ENCODE results near the gene NT5M. TPM values are rescaled to one million over a fixed set of nuclear protein-coding genes. Genes with fewer than 3 reads are reported as not detected.
A peak's percentile ranks its signal among the peaks of the same experiment; 100 is the strongest.
"Not testable (repeated sequence)": the region's sequence is repeated elsewhere in the genome, so short reads cannot be mapped to it uniquely, and the experiment has no call there.

The NT5M gene
- polyA plus RNA-seq (ENCODE audit: low read depth in 6 of 6), result 1 to 10 TPM in 1 of 6 donors, under 1 TPM in 4, not detected in 1; 0.19 to 3.2 (median 0.61) TPM

DNA sequence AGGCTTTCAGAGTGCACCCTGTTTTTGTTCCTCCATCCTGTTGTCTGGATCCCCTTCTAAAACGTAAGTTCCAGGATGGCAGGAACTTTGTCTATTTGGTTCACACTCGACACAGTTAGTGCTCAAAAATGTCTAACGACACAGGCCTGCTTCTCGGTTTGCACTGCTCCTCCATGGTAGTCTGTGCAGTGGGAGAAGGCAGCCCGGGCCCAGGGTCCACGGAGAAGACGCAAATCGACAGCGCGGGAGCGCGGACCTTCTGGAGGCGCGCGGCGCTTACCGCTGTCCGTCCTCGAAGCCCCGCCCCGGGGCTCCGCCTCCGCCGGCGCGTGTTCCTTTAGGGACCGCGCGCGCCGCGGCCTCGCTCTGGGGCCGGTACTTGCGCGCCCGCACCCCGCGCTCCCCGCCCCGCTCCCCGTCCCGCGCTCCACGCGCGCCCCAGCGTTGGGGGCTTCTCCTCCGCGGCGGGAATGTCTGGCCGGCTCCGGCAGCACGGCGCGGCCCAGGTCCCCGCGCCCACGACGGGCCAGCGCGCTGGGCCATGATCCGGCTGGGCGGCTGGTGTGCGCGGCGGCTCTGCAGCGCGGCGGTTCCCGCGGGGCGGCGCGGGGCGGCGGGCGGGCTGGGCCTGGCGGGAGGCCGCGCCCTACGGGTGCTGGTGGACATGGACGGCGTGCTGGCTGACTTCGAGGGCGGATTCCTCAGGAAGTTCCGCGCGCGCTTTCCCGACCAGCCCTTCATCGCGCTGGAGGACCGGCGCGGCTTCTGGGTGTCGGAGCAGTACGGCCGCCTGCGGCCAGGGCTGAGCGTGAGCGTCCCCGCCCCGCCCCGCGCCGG, at the start of gene NT5M:
Gene NT5M, plus strand, starts transcription at position 364 of the 837 bp plus-strand sequence. Its CDS starts 178 bp downstream, at position 542.
- no peaks in the 10 kb centered on the region for H3K27me3 Mint-ChIP-seq
- peak within 1 kb of the TSS; percentile 81 to 93 (median 88) for H3K4me3 Mint-ChIP-seq
- no peaks in the 10 kb centered on the region for H3K36me3 Mint-ChIP-seq
- DNase-seq, result peak; percentile 55
- H3K9me3 Mint-ChIP-seq, result peaks cover 0 to 2% (median 0%) of the 10 kb centered on the region in 7 donors
- H3K27ac Mint-ChIP-seq, result peak within 1 kb of the TSS in 3 of 6 donors; percentile 38 to 47 (median 44)
- H3K4me1 Mint-ChIP-seq, result peaks cover 17 to 41% (median 29%) of the 10 kb centered on the region in 3 donors
- ATAC-seq (ENCODE audit: low read depth in 2 of 2), result peak; percentile 62 to 64

DNA sequence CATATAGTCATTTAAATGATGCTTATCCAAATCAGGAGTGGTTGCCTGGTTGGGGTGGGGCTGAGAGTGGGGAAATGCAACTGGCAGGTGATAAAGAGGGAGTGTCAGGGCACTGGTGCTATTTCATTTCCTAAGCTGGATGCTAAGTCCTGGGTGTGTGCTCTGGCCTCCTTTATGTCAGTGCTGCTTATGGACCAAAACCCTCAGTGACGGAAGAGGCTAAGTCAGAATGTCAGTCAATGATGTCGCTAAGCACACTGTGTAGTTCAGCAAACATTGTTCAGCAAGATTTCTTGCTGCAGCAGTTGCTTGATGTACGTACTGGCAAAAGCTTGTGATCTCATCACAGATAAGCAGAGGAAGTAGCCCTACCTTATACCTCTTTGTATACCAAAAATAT, 49.8 kb upstream of the NT5M start:
- no peaks in the 10 kb centered on the region for H3K9me3 Mint-ChIP-seq
- H3K27me3 Mint-ChIP-seq, result no peaks in the 10 kb centered on the region
- DNase-seq (no peak), ATAC-seq (ENCODE audit: low read depth in 2 of 2) (no peak)
- H3K36me3 Mint-ChIP-seq, result peaks cover 13 to 20% of the 10 kb centered on the region in 2 donors
- peak overlapping the region in 1 of 6 donors; percentile 32 for H3K27ac Mint-ChIP-seq
- H3K4me3 Mint-ChIP-seq, result no peak overlapping the region
- no peaks in the 10 kb centered on the region for H3K4me1 Mint-ChIP-seq

- no peak for ATAC-seq (ENCODE audit: low read depth in 2 of 2)
- Mint-ChIP-seq H3K27ac (no peak overlapping the region), H3K4me3 (no peak overlapping the region), H3K9me3 (no peaks in the 10 kb centered on the region), H3K4me1 (no peaks in the 10 kb centered on the region), H3K36me3 (peaks cover 17 to 19% of the 10 kb centered on the region in 2 donors), H3K27me3 (no peaks in the 10 kb centered on the region)
- no peak for DNase-seq
These were observed 49.1 kb upstream of the NT5M start for GRCh38 chr17:17254036-17254435.

- peaks cover 21 to 24% of the 10 kb centered on the region in 2 donors for H3K36me3 Mint-ChIP-seq
- not testable (repeated sequence) for H3K4me3 Mint-ChIP-seq, DNase-seq
These were observed 47.5 kb upstream of the NT5M start for GRCh38 chr17:17255689-17256088.

DNA sequence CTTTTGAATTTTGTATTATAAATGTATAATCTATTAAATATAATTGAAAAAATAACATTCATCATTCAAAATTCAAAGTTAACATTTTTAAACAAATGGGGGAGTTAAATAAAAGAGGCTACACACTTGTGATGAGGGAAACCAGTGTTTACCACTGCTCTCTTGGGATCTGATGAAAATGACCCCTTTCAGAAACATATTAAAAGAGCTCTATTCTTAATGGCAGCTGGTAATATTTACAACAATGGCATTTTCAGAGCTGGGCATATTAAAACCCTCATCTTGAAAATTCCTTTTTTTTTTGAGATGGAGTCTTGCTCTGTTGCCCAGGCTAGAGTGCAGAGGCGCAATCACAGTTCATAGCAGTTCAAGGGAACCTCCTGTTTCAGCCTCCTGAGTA, 46.9 kb upstream of the NT5M start:
- Mint-ChIP-seq H3K4me3 (no peak overlapping the region), H3K27me3 (no peaks in the 10 kb centered on the region), H3K27ac (no peak overlapping the region), H3K36me3 (peaks cover 21 to 24% of the 10 kb centered on the region in 2 donors), H3K9me3 (no peaks in the 10 kb centered on the region), H3K4me1 (no peaks in the 10 kb centered on the region)
- DNase-seq (no peak), ATAC-seq (ENCODE audit: low read depth in 2 of 2) (no peak)

More at GRCh38 chr17:17255689-17256088, 47.5 kb upstream of the NT5M start:
- ATAC-seq (ENCODE audit: low read depth in 2 of 2); H3K27me3 Mint-ChIP-seq; H3K4me1 Mint-ChIP-seq; H3K9me3 Mint-ChIP-seq: not testable (repeated sequence)
- peak overlapping the region in 1 of 6 donors; percentile 80 for H3K27ac Mint-ChIP-seq

- no peaks in the 10 kb centered on the region for H3K9me3 Mint-ChIP-seq
- no peak for ATAC-seq (ENCODE audit: low read depth in 2 of 2)
- DNase-seq, result no peak
- H3K4me3 Mint-ChIP-seq, result no peak overlapping the region
- no peaks in the 10 kb centered on the region for H3K4me1 Mint-ChIP-seq
- peaks cover 18 to 20% of the 10 kb centered on the region in 2 donors for H3K36me3 Mint-ChIP-seq
- peak overlapping the region in 1 of 6 donors; percentile 59 for H3K27ac Mint-ChIP-seq
- H3K27me3 Mint-ChIP-seq, result no peaks in the 10 kb centered on the region
These were observed 45.2 kb upstream of the NT5M start for GRCh38 chr17:17258011-17258410.

- ATAC-seq (ENCODE audit: low read depth in 2 of 2), result no peak
- peaks cover 11 to 13% of the 10 kb centered on the region in 2 donors for H3K36me3 Mint-ChIP-seq
- DNase-seq, result no peak
- H3K27me3 Mint-ChIP-seq, result no peaks in the 10 kb centered on the region
- H3K9me3 Mint-ChIP-seq, result no peaks in the 10 kb centered on the region
- H3K4me3 Mint-ChIP-seq, result no peak overlapping the region
- peak overlapping the region in 2 of 6 donors; percentile 11 to 44 for H3K27ac Mint-ChIP-seq
- H3K4me1 Mint-ChIP-seq, result no peaks in the 10 kb centered on the region
These were observed 44.2 kb upstream of the NT5M start for GRCh38 chr17:17258998-17259397.

GRCh38 chr17:17264430-17264829, 38.7 kb upstream of the NT5M start:
- Mint-ChIP-seq H3K4me3 (no peak overlapping the region), H3K9me3 (no peaks in the 10 kb centered on the region), H3K27me3 (no peaks in the 10 kb centered on the region), H3K27ac (peak overlapping the region in 1 of 6 donors; percentile 8), H3K4me1 (no peaks in the 10 kb centered on the region), H3K36me3 (peaks cover 0 to 20% of the 10 kb centered on the region in 2 donors)
- DNase-seq, result no peak
- ATAC-seq (ENCODE audit: low read depth in 2 of 2), result no peak

- Mint-ChIP-seq H3K27me3 (no peaks in the 10 kb centered on the region), H3K4me3 (no peak overlapping the region), H3K36me3 (peaks cover 0 to 12% of the 10 kb centered on the region in 2 donors), H3K27ac (no peak overlapping the region), H3K4me1 (peaks cover 0 to 4% (median 3%) of the 10 kb centered on the region in 3 donors), H3K9me3 (no peaks in the 10 kb centered on the region)
- DNase-seq, result no peak
- peak in 1 of 2 donors; percentile 25 for ATAC-seq (ENCODE audit: low read depth in 2 of 2)
These were observed 33.0 kb upstream of the NT5M start for GRCh38 chr17:17269926-17270773.

DNA sequence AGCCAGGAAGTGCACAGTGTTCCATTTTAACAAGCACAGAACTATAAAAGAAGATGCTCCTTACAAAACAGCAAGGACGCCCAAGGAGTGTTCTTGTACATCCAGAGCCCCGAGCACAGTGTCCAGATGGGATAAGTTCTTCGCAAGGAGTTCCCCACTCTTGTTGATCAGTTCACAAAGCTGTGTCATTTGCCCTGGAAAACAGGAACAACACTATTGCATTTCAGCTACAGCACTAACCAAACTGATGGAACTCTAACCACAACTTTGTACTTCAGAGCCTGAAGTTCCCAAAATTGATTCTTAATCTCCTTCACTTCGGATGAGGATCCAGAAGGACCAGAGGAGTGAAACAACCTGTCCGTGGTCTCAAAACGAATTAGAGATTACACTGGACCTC, 27.2 kb upstream of the NT5M start:
- no peak for ATAC-seq (ENCODE audit: low read depth in 2 of 2)
- H3K4me1 Mint-ChIP-seq, result peaks cover 17 to 37% (median 32%) of the 10 kb centered on the region in 3 donors
- H3K36me3 Mint-ChIP-seq, result peaks cover 0 to 7% of the 10 kb centered on the region in 2 donors
- no peaks in the 10 kb centered on the region for H3K27me3 Mint-ChIP-seq
- H3K4me3 Mint-ChIP-seq, result peak overlapping the region in 1 of 8 donors; percentile 45
- H3K27ac Mint-ChIP-seq, result no peak overlapping the region
- no peak for DNase-seq
- H3K9me3 Mint-ChIP-seq, result no peaks in the 10 kb centered on the region

DNA sequence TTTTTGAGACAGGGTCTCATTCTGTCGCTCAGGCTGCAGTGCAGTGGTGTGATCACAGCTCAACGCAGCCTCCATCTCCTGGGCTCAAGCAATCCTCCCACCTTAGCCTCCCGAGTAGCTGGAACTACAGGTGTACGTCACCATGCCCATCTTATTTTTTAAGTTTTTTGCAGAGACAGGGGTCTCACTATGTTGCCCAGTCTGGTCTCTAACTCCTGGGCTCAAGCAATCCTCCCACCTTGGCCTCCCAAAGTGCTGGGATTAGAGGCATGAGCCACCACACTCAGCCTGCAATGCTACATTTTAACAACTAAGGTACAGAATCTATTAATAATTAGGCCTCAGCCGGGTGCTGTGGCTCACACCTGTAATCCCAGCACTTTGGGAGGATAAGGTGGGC, 25.7 kb upstream of the NT5M start:
- not testable (repeated sequence) for H3K36me3 Mint-ChIP-seq; H3K9me3 Mint-ChIP-seq; DNase-seq; ATAC-seq (ENCODE audit: low read depth in 2 of 2); H3K27me3 Mint-ChIP-seq
- Mint-ChIP-seq H3K27ac (peak overlapping the region in 3 of 6 donors; percentile 47 to 63 (median 57)), H3K4me1 (peaks cover 26 to 49% (median 45%) of the 10 kb centered on the region in 3 donors), H3K4me3 (peak overlapping the region in 1 of 8 donors; percentile 12)

DNA sequence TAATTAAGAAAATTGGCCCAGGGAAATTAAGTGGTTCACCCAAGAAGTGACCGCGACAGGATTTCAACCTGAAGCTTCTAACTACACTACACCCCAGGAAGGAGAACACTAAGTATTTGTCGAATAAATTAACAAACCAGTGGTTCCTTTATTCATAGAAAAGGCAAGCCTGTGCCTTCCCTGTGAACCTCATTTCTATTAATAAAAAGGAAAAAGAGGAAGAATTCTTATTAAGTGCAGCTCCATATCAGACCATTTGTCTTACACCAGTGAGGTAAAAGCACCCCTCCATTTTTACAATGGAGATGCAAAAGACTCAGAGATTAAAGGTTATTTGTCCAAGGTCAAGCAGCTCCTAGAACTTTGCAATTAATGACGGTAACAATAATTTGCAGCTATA, 23.9 kb upstream of the NT5M start:
- ATAC-seq (ENCODE audit: low read depth in 2 of 2), result no peak

More for the DNA sequence above, 23.9 kb upstream of the NT5M start:
- Mint-ChIP-seq H3K9me3 (no peaks in the 10 kb centered on the region), H3K27me3 (no peaks in the 10 kb centered on the region), H3K36me3 (no peaks in the 10 kb centered on the region), H3K27ac (peak overlapping the region in 2 of 6 donors; percentile 62 to 96), H3K4me3 (peak overlapping the region; percentile 77 to 97 (median 93)), H3K4me1 (peaks cover 31 to 49% (median 46%) of the 10 kb centered on the region in 3 donors)
- DNase-seq, result no peak
